Measurements from ENCODE around the gene GATA3. TPM values are rescaled to one million over a fixed set of nuclear protein-coding genes. Genes with fewer than 3 reads are reported as not detected.

Gene GATA3
- total RNA-seq, 5 donors from 2014 or later (not counting 1 experiment from before 2014, with no cell fraction given), result 47.2 to 98.1 (median 59.9) TPM

GRCh38 chr10:8033812-8034465, 20.5 kb upstream of the GATA3 start:
- Histone ChIP-seq H3K4me3 (ENCODE audit: control insufficient read depth in 1 of 2, extremely low read depth in 1 of 2, low read length in 1 of 2) (peak overlapping the region; percentile 5 to 53), H3K27me3 (replicated peaks in 1 of 2; ENCODE audit: control insufficient read depth in 2 of 2, extremely low read depth in 1 of 2, insufficient read depth in 2 of 2, low read length in 1 of 2) (peaks cover 9 to 70% of the 10 kb centered on the region in 2 experiments), H3K9me3 (no peaks in the 10 kb centered on the region), H3K4me1 (ENCODE audit: control insufficient read depth in 1 of 2, extremely low read depth in 1 of 2, insufficient read depth in 2 of 2, low read length in 2 of 2) (peaks cover 6 to 45% of the 10 kb centered on the region in 2 experiments), H3K27ac (ENCODE audit: low read length) (no peak overlapping the region), H3K36me3 (ENCODE audit: control insufficient read depth in 2 of 2, extremely low read depth in 1 of 2, insufficient read depth in 1 of 2, low read length in 1 of 2) (no peaks in the 10 kb centered on the region)
- DNase-seq (peak in 2 of 35 experiments; percentile 3 to 29), ATAC-seq (replicated peaks in 1 of 4) (peak in 1 of 4 experiments; percentile 49)
- no peak overlapping the region for H3K27ac Mint-ChIP-seq
- ChIA-PET POLR2A (interaction anchor here in 1 of 2 donors (0.6 to 0.7 kb wide), 2 partner anchors 38 to 44 kb away, joined by 3 to 8 read pairs; no protein-coding TSS in a partner anchor), CTCF (interaction anchor here (0.6 to 0.7 kb wide), 6 partner anchors 9 to 1473 kb away, joined by 3 to 10 read pairs (median 4); no protein-coding TSS in a partner anchor)
- peaks cover 0 to 6% (median 0%) of the 10 kb centered on the region in 3 donors for H3K9me3 Mint-ChIP-seq
- peak overlapping the region in 1 of 3 donors; percentile 34 for H3K4me3 Mint-ChIP-seq
- peaks cover 27 to 32% (median 27%) of the 10 kb centered on the region in 3 donors for H3K4me1 Mint-ChIP-seq
- peaks cover 45 to 66% of the 10 kb centered on the region in 2 donors for H3K27me3 Mint-ChIP-seq
- WGBS (ENCODE audit: insufficient coverage), result 10% methylated on average over 36 of the region's 45 CpGs
- H3K36me3 Mint-ChIP-seq, result no peaks in the 10 kb centered on the region

- ChIA-PET CTCF (interaction anchor here in 1 of 2 donors (0.6 kb wide), 1 partner anchor 542 kb away, joined by 4 read pairs; no protein-coding TSS in a partner anchor), POLR2A (no interaction called here)
- Mint-ChIP-seq H3K27me3 (peaks cover 51 to 72% of the 10 kb centered on the region in 2 donors), H3K27ac (no peak overlapping the region), H3K36me3 (no peaks in the 10 kb centered on the region), H3K4me3 (peak overlapping the region in 2 of 3 donors; percentile 57 to 70), H3K9me3 (peaks cover 0 to 9% (median 2%) of the 10 kb centered on the region in 3 donors), H3K4me1 (peaks cover 29 to 32% (median 31%) of the 10 kb centered on the region in 3 donors)
- ATAC-seq (replicated peaks in 1 of 4) (peak in 1 of 4 experiments; percentile 25), DNase-seq (peak in 1 of 35 experiments; percentile 29)
- Histone ChIP-seq H3K9me3 (no peaks in the 10 kb centered on the region), H3K27me3 (replicated peaks in 1 of 2; ENCODE audit: control insufficient read depth in 2 of 2, extremely low read depth in 1 of 2, insufficient read depth in 2 of 2, low read length in 1 of 2) (peaks cover 13 to 75% of the 10 kb centered on the region in 2 experiments), H3K4me1 (ENCODE audit: control insufficient read depth in 1 of 2, extremely low read depth in 1 of 2, insufficient read depth in 2 of 2, low read length in 2 of 2) (peaks cover 6 to 45% of the 10 kb centered on the region in 2 experiments), H3K36me3 (ENCODE audit: control insufficient read depth in 2 of 2, extremely low read depth in 1 of 2, insufficient read depth in 1 of 2, low read length in 1 of 2) (no peaks in the 10 kb centered on the region), H3K4me3 (ENCODE audit: control insufficient read depth in 1 of 2, extremely low read depth in 1 of 2, low read length in 1 of 2) (peak overlapping the region; percentile 5 to 53), H3K27ac (ENCODE audit: low read length) (no peak overlapping the region)
- WGBS (ENCODE audit: insufficient coverage), result 4% methylated on average over 27 of the region's 37 CpGs
These were observed 20.0 kb upstream of the GATA3 start for GRCh38 chr10:8034466-8035005.

GRCh38 chr10:8035006-8035640, 19.4 kb upstream of the GATA3 start:
- peak overlapping the region in 1 of 2 donors; percentile 57 for H3K27ac Mint-ChIP-seq
- POLR2A ChIA-PET, result no interaction called here
- ATAC-seq (replicated peaks in 1 of 4), result peak in 1 of 4 experiments; percentile 41

GRCh38 chr10:8035641-8036470, 18.6 kb upstream of the GATA3 start:
- Mint-ChIP-seq H3K36me3 (no peaks in the 10 kb centered on the region), H3K27me3 (peaks cover 64 to 77% of the 10 kb centered on the region in 2 donors), H3K4me1 (peaks cover 29 to 33% (median 32%) of the 10 kb centered on the region in 3 donors), H3K27ac (peak overlapping the region in 1 of 2 donors; percentile 57), H3K9me3 (peaks cover 0 to 9% (median 2%) of the 10 kb centered on the region in 3 donors), H3K4me3 (peak overlapping the region; percentile 54 to 70 (median 57))
- Histone ChIP-seq H3K27me3 (replicated peaks in 1 of 2; ENCODE audit: control insufficient read depth in 2 of 2, extremely low read depth in 1 of 2, insufficient read depth in 2 of 2, low read length in 1 of 2) (peaks cover 16 to 82% of the 10 kb centered on the region in 2 experiments), H3K36me3 (ENCODE audit: control insufficient read depth in 2 of 2, extremely low read depth in 1 of 2, insufficient read depth in 1 of 2, low read length in 1 of 2) (no peaks in the 10 kb centered on the region), H3K4me3 (ENCODE audit: control insufficient read depth in 1 of 2, extremely low read depth in 1 of 2, low read length in 1 of 2) (peak overlapping the region in 1 of 2 donors; percentile 58), H3K4me1 (ENCODE audit: control insufficient read depth in 1 of 2, extremely low read depth in 1 of 2, insufficient read depth in 2 of 2, low read length in 2 of 2) (peaks cover 6 to 45% of the 10 kb centered on the region in 2 experiments), H3K27ac (ENCODE audit: low read length) (no peak overlapping the region), H3K9me3 (no peaks in the 10 kb centered on the region)
- ChIA-PET CTCF (no interaction called here), POLR2A (no interaction called here)
- 11% methylated on average over 21 of the region's 47 CpGs for WGBS (ENCODE audit: insufficient coverage)
- DNase-seq (peak in 1 of 35 experiments; percentile 21), ATAC-seq (replicated peaks in 1 of 4) (no peak)

More at GRCh38 chr10:8035006-8035640, 19.4 kb upstream of the GATA3 start:
- H3K9me3 Mint-ChIP-seq, result peaks cover 0 to 9% (median 2%) of the 10 kb centered on the region in 3 donors
- H3K27me3 Mint-ChIP-seq, result peaks cover 57 to 76% of the 10 kb centered on the region in 2 donors
- Histone ChIP-seq H3K4me3 (ENCODE audit: control insufficient read depth in 1 of 2, extremely low read depth in 1 of 2, low read length in 1 of 2) (peak overlapping the region in 1 of 2 donors; percentile 58), H3K27me3 (replicated peaks in 1 of 2; ENCODE audit: control insufficient read depth in 2 of 2, extremely low read depth in 1 of 2, insufficient read depth in 2 of 2, low read length in 1 of 2) (peaks cover 16 to 81% of the 10 kb centered on the region in 2 experiments), H3K4me1 (ENCODE audit: control insufficient read depth in 1 of 2, extremely low read depth in 1 of 2, insufficient read depth in 2 of 2, low read length in 2 of 2) (peaks cover 6 to 45% of the 10 kb centered on the region in 2 experiments), H3K36me3 (ENCODE audit: control insufficient read depth in 2 of 2, extremely low read depth in 1 of 2, insufficient read depth in 1 of 2, low read length in 1 of 2) (no peaks in the 10 kb centered on the region), H3K9me3 (no peaks in the 10 kb centered on the region), H3K27ac (ENCODE audit: low read length) (no peak overlapping the region)
- peak in 2 of 35 experiments; percentile 19 to 45 for DNase-seq
- peaks cover 29 to 33% (median 32%) of the 10 kb centered on the region in 3 donors for H3K4me1 Mint-ChIP-seq
- no peaks in the 10 kb centered on the region for H3K36me3 Mint-ChIP-seq
- 11% methylated on average over 20 of the region's 32 CpGs for WGBS (ENCODE audit: insufficient coverage)
- peak overlapping the region; percentile 54 to 70 (median 57) for H3K4me3 Mint-ChIP-seq
- CTCF ChIA-PET, result interaction anchor here in 1 of 2 donors (0.6 kb wide), 1 partner anchor 542 kb away, joined by 4 read pairs; no protein-coding TSS in a partner anchor

GRCh38 chr10:8036506-8037198, 17.8 kb upstream of the GATA3 start:
- ChIA-PET CTCF (interaction anchor here in 1 of 2 donors (0.6 kb wide), 1 partner anchor 1258 kb away, joined by 4 read pairs; no protein-coding TSS in a partner anchor), POLR2A (interaction anchor here in 1 of 2 donors (0.5 to 0.6 kb wide), 2 partner anchors 310 to 467 kb away, joined by 3 to 6 read pairs; no protein-coding TSS in a partner anchor)
- Mint-ChIP-seq H3K4me3 (peak overlapping the region in 2 of 3 donors; percentile 9 to 22), H3K4me1 (peaks cover 29 to 34% (median 34%) of the 10 kb centered on the region in 3 donors), H3K36me3 (no peaks in the 10 kb centered on the region), H3K27me3 (peaks cover 66 to 79% of the 10 kb centered on the region in 2 donors), H3K9me3 (peaks cover 0 to 9% (median 2%) of the 10 kb centered on the region in 3 donors), H3K27ac (no peak overlapping the region)
- Histone ChIP-seq H3K27me3 (replicated peaks in 1 of 2; ENCODE audit: control insufficient read depth in 2 of 2, extremely low read depth in 1 of 2, insufficient read depth in 2 of 2, low read length in 1 of 2) (peaks cover 18 to 76% of the 10 kb centered on the region in 2 experiments), H3K4me1 (ENCODE audit: control insufficient read depth in 1 of 2, extremely low read depth in 1 of 2, insufficient read depth in 2 of 2, low read length in 2 of 2) (peaks cover 6 to 45% of the 10 kb centered on the region in 2 experiments), H3K27ac (ENCODE audit: low read length) (no peak overlapping the region), H3K9me3 (no peaks in the 10 kb centered on the region), H3K36me3 (ENCODE audit: control insufficient read depth in 2 of 2, extremely low read depth in 1 of 2, insufficient read depth in 1 of 2, low read length in 1 of 2) (no peaks in the 10 kb centered on the region), H3K4me3 (ENCODE audit: control insufficient read depth in 1 of 2, extremely low read depth in 1 of 2, low read length in 1 of 2) (peak overlapping the region in 1 of 2 donors; percentile 5)
- DNase-seq (peak in 1 of 35 experiments; percentile 26), ATAC-seq (replicated peaks in 1 of 4) (no peak)
- 13% methylated on average over 3 of the region's 18 CpGs for WGBS (ENCODE audit: insufficient coverage)

Measured in T-cell (primary cell).